Activated CD8-positive, alpha-beta memory T cell treated with anti-CD3 and anti-CD28 coated beads, Interleukin-2, amount 50 U/mL, for 4 hours (primary cell): ENCODE results near the gene ORAI3.

Source experiments
- DNase-seq: peaks from one replicate; pipeline ENCODE4 v3.0.0-alpha.2; 2020

The ORAI3 gene

DNA sequence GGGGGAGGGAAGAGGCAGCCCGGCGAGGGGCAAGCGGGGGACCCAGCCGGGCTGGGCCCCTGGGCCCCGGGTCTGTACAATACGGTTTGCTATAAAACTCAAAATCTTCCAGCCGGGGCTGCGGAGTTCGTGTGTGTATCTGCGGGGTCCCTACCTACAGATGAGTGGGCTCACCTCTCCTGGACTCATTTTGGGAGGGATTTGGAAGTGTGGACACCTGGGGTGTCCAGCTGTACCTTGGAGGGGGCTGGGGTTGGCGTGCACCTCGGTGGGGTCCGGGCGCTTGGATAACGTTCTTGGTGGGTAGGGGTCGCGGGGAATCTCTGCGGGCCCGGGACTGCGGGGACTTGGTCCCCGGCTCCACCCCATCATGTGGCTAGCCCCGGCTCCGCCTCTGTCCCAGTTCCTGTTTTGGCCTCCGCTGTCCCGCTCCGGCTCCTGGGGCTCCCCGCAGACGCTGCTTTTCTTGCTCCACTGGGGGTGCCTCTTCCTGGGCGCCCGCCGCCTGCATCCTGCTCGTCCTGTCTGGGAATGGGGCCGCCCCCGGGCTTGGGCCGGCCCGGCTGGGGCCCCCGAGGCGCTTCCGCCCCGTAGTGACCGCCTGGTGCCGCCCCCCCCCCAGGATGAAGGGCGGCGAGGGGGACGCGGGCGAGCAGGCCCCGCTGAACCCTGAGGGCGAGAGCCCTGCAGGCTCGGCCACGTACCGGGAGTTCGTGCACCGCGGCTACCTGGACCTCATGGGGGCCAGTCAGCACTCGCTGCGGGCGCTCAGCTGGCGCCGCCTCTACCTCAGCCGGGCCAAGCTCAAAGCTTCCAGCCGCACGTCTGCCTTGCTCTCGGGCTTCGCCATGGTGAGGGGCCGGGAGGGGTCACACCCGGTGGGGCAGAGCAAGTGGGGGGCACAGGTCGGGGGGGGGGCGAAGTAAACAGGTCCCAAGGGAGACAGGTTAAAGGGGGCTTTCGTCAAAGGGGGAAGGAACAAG, at the start of gene ORAI3:
Gene ORAI3 (plus strand): TSS at position 402 of the 983 bp plus-strand sequence. CDS start 222 bp downstream, at position 624.
- DNase-seq: peak; percentile 44

DNA sequence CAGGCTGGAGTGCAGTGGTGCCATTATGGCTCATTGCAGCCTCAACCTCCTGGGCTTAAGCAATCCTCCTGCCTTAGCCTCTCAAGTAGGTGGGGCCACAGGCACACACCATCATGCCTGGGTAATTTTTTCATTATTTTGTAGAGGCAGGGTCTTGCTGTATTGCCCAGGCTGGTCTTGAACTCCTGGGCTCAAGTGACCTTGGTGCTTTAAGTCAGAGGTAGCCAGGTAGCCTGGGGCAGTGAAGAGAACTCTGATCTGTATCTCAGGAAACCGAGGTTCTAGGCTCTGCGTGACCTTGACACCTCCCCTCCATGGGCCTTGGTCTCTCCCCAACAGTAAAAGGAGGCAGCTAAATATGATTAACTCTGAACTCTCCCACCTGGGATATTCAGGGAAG, 49.1 kb upstream of the ORAI3 start:
- DNase-seq: no peak

DNA sequence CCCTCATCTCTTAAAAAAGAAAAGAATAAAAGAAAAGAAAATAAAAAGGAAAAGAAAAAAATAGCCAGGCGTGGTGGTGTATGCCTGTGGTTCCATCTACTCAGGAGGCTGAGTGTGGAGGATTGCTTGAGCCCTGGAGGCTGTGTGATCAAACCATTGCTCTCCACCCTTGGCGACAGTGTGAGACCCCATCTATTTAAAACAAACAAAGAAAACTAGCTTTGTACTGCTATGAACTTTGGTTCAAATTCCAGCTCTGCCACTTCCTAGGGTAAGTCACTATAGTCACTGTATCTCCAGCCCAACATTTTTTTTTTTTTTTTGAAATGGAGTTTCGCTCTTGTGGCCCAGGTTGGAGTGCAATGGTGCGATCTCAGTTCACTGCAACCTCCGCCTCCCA, 48.3 kb upstream of the ORAI3 start:
- DNase-seq: no peak

DNA sequence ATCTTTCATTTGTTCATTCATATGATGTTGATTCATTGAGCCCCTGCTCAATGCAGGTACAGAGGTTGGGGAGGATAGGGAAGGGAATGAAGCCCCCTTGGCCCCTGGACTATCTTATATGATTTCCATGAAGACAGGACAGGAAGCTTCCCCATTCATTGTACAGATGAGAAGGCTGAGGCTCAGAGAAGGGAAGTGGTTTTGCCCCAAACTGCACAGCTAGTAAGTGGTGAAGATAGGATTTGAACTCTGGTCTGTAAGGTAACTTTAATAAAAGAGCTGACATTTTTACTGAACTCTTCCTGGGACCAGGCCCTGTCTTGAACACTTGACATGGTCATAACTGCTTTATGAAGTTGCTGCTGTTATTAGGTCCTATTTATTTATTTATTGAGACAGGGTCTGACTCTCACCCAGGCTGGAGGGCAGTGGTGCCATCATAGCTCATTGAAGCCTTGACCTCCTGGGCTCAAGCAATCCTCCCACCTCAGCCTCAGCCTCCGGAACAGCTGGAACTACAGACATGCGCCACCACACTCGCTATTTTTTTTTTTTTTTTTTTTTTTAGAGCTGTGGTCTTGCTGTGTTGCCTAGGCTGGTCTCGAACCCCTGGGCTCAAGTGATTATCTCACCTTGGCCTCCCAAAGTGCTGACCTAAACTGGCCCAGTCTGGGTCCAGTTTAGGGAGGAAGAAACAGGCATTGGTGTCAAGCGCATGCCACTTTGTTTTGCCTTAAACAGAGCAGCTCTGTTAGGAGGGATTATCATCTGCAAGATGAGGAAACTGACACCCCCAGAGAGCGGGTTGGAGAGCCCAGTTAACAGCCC, 47.5 kb upstream of the ORAI3 start:
- DNase-seq: no peak

DNA sequence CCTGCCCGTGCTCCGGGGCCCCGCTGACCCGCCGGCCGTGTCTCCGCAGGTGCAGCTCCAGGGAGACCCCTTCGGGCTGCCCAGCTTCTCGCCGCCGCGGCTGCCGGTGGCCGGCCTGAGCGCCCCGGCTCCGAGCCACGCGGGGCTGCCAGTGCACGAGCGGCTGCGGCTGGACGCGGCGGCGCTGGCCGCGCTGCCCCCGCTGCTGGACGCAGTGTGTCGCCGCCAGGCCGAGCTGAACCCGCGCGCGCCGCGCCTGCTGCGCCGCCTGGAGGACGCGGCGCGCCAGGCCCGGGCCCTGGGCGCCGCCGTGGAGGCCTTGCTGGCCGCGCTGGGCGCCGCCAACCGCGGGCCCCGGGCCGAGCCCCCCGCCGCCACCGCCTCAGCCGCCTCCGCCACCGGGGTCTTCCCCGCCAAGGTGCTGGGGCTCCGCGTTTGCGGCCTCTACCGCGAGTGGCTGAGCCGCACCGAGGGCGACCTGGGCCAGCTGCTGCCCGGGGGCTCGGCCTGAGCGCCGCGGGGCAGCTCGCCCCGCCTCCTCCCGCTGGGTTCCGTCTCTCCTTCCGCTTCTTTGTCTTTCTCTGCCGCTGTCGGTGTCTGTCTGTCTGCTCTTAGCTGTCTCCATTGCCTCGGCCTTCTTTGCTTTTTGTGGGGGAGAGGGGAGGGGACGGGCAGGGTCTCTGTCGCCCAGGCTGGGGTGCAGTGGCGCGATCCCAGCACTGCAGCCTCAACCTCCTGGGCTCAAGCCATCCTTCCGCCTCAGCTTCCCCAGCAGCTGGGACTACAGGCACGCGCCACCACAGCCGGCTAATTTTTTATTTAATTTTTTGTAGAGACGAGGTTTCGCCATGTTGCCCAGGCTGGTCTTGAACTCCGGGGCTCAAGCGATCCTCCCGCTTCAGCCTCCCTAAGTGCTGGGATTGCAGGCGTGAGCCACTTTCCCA, 46.6 kb upstream of the ORAI3 start:
- peak; percentile 59 for DNase-seq

DNA sequence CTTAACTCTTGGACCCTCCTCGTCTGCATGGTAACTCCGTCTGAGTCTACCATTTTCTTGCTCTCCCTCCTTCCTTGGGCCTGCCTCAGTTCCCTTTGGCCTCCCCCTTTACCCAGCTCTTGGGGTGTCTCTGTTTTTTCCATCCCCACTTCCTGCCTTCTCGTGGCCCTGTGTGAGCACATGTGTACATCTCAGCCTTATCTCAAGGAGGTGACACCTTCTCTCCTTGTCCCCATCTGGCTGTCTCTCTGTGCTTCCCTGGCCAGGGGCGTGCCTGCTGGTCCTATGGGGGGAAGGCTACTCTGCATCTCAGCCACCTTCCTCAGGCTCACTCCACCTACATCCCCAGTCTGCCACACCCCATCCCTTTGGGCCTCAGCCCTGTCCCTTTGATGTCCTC, 45.9 kb upstream of the ORAI3 start:
- DNase-seq: no peak

DNA sequence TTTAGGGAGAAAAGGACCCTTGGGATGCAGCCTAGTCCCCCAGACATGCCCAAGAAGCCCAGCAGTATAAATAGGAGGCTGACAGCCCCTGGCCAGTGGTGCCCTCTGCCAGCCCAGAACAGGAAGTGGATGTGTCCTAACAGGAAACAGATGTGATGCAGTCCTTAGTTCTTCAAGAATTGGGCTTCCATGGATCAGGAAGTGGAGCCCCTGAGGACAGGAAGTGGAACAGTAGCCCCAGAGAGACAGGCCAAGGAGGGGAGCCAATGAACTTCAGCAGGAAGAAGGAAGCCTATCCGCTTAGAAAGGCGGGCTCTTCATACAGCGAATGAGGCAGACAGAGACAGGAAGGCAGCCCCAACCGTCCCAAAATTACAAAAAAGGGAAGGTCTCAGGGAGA, 45.3 kb upstream of the ORAI3 start:
- no peak for DNase-seq

DNA sequence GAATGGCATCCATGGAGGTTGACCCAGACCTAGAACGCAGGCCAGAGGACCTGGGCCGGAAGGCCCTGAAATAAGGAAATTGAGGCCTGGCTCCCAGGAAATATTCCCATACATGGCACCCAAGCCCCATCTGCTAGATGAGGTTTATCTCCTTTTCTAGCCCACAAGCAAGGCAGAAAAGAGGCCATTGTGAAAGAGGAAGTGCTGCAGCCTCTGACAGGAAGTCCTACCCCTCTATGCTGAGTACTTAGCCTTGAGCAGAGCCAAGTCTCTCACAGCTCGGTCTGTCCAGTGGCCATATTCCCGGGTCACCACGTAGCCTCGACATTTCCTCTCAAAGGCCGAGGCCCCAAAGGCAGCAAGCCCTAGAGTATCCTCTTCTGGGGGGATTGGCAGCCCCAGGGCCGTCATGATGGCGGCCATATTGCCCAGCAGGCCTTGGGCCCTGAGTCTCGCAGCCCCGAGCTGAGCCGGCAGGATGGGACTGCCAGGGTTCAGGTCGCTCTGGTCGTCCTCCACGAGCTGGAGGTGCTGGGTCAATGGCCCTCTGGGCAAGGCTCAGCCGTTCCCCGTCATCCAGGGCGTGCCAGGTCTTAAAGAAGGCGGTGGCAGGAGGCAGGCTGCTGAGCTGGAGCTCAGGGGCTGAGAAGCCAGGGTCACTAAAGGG, 44.6 kb upstream of the ORAI3 start:
- DNase-seq: no peak

DNA sequence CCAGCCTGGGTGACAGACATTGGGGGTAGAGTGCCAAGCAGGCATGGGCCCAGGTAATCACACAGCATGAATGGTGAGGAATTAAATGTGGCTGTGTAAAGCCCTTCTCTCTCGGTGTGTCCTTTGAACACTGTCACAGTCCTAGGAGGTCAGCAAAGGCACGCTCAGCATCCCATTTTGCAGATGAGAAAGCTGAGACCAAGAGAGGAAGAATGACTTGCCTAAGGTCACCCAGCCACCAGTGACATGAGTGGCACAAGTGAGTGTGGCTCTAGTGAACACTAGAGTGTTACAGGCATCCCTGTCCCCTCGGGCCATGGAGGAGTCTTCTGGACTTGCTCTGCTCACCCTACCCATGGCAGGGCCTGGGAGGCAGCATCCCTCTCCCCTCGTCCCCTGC, 41.8 kb upstream of the ORAI3 start:
- no peak for DNase-seq

DNA sequence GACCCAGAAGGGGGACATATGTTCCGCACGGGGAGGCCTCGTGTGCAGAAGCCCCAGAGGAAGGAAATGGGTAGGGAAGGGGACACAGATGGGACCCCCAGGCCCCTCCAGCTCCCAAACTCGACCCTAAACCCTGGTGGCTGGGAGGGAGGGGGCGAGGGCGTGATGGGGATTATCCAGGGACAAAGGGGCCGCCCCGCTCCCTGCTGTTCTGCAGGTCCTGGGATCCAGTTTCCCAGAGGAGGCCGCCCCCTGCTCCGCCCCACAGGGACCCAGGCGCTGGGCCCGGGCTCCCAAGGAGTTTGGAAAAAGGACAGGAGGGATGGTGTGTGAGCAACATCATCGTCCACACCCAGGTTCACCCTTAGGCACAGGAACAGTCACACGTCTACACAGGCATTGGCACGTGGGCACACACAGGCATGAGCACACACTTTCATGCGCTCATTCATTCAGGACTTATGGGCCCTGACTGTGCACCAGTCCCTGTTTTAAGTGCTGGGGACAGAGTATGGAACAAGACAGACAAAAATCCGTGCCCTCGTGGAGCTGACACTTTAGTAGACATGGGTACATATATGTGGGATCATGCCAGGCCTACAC, 38.3 kb upstream of the ORAI3 start:
- no peak for DNase-seq

DNA sequence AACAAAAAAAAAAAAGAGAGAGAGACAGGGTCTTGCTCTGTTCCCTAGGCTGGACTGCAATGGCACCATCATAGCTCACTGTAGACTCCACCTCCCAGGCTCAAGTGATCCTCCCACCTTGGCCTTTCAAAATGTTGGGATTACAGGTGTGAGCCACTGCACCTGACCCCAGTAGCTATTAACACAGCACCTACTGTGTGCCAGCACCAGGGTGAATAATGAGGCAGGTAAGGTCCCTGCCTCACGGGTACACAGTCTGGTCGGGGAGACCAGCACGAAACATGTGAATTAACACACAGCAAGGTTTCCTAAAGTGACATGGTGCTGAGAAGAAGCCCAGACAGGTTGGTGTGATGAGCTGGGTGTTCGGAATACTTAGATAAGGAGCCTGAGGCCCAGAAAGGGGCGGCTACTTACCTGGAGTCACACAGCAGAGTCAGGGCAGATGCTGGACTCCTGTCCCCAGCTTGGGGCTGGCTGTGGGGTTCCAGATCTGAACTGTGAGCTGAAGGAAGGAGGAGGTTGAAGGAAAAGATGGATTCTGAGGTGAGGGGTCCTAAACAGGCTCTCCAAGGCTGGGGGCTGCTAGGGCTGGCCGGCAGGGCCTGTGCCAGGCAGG, 36.0 kb upstream of the ORAI3 start:
- DNase-seq: no peak

DNA sequence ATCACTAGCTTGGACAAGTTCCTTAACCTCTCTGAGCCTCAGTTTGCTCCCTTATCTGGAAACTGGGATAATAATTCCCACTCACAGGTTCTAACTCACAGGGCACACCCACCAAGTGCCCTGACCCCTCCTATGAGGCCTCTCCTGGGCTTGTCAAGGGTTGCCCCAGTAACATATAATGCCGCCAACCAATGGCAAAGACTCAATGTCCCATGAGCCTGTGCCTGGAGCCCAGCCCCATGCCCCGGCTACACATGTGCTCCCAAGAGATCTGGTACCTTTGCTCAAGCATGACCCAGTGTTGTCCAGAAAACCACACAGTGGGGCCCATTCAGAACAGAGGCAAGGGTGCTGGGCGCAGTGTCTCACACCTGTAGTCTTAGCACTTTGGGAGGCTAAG, 34.0 kb upstream of the ORAI3 start:
- no peak for DNase-seq

DNA sequence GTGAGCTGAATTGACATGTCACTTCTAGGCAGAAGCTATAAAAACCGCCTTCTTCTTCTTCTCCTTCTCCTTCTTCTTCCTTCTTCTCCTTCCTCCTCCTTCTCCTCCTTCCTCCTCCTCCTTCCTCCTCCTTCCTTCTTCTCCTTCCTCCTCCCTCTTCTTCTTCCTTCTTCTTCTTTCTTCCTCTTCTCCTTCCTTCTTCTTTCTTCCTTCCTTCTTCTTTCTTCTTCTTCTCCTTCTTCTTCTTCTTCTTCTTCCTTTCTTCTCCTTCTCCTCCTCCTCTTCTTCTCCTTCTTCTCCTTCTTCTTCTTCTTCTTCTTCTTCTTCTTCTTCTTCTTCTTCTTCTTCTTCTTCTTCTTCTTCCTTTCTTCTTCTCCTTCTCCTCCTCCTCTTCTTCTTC, 30.3 kb upstream of the ORAI3 start:
- no peak for DNase-seq

DNA sequence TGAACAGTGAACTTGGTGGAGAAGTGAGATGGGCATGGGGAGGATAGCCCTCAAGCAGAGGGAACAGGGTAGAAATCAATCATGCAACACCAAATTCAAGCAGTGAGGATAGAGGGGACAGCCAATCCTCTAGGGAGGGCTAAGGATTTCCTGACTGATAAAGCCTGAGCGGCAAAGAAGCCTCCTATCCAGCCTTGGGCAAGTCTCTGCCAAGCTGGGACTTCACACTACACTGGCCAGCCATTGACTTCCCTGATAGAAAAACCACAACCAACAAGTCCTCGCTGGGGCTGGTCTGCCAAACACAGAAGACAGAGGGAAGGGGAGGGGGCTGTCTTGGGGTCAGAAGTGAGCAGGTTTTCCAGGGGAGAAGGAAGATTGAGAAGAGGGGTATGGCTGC, 28.0 kb upstream of the ORAI3 start:
- no peak for DNase-seq

DNA sequence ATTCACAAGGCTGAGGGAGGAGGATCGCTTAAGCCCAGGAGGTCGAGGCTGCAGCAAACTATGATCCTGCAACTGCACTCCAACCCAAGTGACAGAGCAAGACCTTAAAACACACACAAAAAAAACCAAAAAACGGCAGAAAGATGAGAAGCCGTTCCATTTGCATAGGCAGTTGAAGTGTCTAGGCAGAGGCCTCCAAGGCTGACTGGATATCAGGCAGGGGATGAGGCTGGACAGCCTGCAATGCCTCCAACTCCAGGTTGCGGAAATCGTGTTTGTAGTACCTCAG, 27.5 kb upstream of the ORAI3 start:
- no peak for DNase-seq

DNA sequence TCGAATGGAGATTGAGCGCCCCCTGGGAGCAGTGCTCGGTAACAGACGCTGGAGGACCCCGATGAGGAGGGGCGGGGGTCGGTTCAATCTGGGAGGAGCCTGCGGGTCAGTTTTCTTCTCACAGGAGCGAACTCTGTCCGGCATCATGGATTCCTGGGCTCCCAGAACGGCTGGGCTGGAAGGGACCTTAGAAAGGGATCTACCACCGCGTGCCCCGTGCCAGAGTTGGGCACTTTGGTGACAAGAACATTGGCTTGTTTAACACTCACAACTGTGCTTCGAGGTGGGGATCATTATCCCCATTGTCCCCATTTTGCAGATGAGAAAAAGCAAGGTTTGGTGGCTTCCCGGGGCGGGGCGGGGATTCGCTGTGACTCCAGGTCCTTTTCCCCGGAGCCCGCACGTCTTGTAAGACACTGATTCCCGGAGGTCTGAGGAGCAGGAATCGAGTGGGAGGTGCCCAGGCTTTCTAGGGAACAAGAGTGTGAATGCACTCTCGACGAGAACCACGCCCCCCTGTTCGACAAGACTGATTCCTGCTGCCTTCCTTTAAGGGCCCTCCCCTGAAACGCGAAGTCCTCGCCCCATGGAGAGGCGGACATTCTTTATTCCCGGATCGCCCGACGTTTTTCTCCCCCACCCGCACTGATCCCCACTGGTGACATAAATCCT, 27.0 kb upstream of the ORAI3 start:
- DNase-seq: peak; percentile 89

DNA sequence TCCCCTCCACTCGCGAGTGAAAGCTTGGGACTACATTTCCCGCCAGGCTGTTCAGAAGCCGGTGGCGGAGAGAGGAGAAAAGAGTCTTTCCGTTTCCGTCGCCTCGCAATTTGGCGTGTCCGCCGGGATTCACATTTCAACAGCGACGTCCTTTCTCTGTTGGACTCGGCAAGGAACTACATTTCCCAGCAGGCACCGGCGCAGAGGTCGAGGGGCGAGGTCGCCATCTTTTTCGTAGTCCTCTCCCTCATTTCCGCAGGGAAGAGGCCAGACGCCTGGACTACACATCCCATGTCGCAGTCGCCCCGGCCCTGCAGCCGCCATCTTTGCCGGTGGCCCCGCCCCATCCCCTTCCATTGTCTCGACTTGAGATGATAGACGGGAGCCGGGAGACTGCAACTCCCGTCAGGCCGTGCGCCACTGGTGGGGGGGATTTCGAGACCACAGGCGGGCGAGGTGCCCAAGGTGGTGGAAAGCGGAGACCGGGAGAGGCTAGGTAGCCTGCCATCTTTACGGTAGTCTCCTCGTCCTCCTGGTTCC, 26.4 kb upstream of the ORAI3 start:
- DNase-seq: peak; percentile 99

DNA sequence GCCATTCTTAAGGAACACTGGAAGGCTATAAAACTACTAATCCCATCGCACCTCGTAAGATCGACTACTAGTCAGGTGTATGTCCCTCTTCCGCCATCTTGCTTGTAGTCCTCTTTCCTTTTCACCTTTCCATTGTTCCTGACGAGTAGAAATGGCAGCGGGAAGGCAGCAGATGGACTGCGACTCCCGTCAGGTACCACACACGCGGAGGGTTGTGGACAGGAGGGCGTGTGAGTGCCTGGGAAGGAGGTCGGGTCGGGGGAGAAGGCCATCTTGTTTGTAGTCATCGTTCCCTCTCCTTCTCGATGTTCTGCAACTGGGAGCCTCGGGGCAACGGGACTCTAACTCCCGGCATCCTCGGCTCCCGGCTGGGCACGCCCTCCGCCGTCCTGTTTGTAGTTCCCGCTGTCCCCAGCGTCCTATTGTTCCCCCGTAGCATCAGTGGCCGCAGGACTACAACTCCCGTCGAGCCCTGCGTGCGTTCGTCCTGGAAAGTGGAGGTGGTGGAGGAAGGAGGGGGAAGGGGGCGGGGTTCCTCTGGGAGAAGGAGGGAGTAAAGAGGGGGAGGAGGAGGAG, 25.8 kb upstream of the ORAI3 start:
- peak; percentile 94 for DNase-seq

DNA sequence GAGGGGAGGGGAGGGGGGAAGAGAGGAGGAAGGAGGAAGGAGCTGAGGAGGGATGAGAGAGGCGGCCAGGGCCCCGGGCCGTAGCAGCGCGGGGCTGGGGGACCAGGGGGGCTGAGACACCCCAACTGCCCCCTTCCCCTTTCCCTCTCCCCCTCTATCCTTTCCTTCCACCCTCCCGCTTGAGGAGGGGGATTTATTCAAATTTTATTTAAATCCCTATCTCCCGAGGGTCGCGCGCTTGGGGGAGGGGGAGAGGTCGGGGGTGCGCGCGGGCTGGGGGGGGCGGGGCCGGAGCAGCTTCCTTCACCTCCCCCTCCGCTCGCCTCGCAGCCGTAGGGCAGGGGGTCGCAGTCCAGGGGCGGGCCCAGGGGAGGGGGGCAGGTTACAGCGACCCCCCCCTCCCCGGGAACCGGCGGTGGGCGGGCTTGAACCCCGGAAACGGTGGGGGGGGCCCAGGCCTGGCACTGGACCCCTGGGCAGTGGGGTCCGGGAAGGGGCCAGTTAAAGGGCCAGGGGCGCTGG, 25.3 kb upstream of the ORAI3 start, which contains the start of gene FBXL19:
Gene FBXL19 (plus strand): TSS at position 19 of the 522 bp plus-strand sequence. CDS start 2,183 bp downstream, outside the sequence.
- peak; percentile 44 for DNase-seq
